Fibroblast of lung (primary cell): ENCODE results near the gene TMEM97. TPM values are rescaled to one million over a fixed set of nuclear protein-coding genes. Genes with fewer than 3 reads are reported as not detected.

ENCODE experiments used
- DNase-seq, 2 donors: peaks; one replicate each; pipeline versions ENCODE4 v3.0.0 to v3.0.0-alpha.2; 2010; ENCODE audit warnings: low read depth in 2 of 2
- H2AFZ ChIP-seq: 2 replicates; pipeline ENCODE4 v1.5.1; 2012; ENCODE audit warnings: low read length, control low read depth, inconsistent platforms
- H3K27ac ChIP-seq: 2 replicates; pipeline ENCODE4 v1.5.1; 2011; ENCODE audit warnings: low read length, control low read depth; ENCODE audit not compliant: insufficient read depth
- H3K27me3 ChIP-seq: 2 replicates; pipeline ENCODE4 v1.5.1; 2011; ENCODE audit warnings: mild to moderate bottlenecking, low read length; ENCODE audit not compliant: control insufficient read depth, insufficient read depth
- H3K36me3 ChIP-seq: 2 replicates; pipeline ENCODE4 v1.5.1; 2011; ENCODE audit warnings: low read length; ENCODE audit not compliant: control insufficient read depth, insufficient read depth
- H3K4me1 ChIP-seq: 2 replicates; pipeline ENCODE4 v1.5.1; 2011; ENCODE audit warnings: low read length; ENCODE audit not compliant: control insufficient read depth, insufficient read depth; ENCODE audit errors: extremely low read depth
- H3K4me2 ChIP-seq: 2 replicates; pipeline ENCODE4 v1.5.1; 2011; ENCODE audit warnings: low read length, control low read depth; ENCODE audit not compliant: insufficient read depth; ENCODE audit errors: extremely low read depth
- H3K4me3 ChIP-seq, 4 experiments: fragments of 200-600 bp in 1 of 4; sonication (generic) in 1 of 4; replicated peaks in 1 of 4; 2 replicates each; pipeline ENCODE4 v1.5.1; 2011 to 2016; ENCODE audit warnings: low read length in 4 of 4, low read depth in 3 of 4, mild to moderate bottlenecking in 3 of 4, control low read depth in 2 of 4, inconsistent platforms in 1 of 4, mixed read lengths in 1 of 4; ENCODE audit not compliant: insufficient read depth in 1 of 4; ENCODE audit errors: control extremely low read depth in 1 of 4
- H3K79me2 ChIP-seq: 2 replicates; pipeline ENCODE4 v1.5.1; 2012; ENCODE audit warnings: mild to moderate bottlenecking, low read length, inconsistent platforms; ENCODE audit not compliant: control insufficient read depth, insufficient read depth
- H3K9ac ChIP-seq: 2 replicates; pipeline ENCODE4 v1.5.1; 2011; ENCODE audit warnings: mild to moderate bottlenecking, low read length, control low read depth; ENCODE audit not compliant: insufficient read depth
- H3K9me3 ChIP-seq: 2 replicates; pipeline ENCODE4 v1.5.1; 2012; ENCODE audit warnings: low read depth, low read length; ENCODE audit not compliant: control insufficient read depth, insufficient read depth
- H4K20me1 ChIP-seq: 2 replicates; pipeline ENCODE4 v1.5.1; 2011; ENCODE audit warnings: low read length; ENCODE audit not compliant: control insufficient read depth, insufficient read depth; ENCODE audit errors: extremely low read depth
- CTCF ChIP-seq, 2 donors: IDR thresholded peaks in 1 of 2; conservative IDR thresholded peaks in 1 of 2; 1 replicate in 1 of 2; 2 replicates in 1 of 2; pipeline ENCODE4 v1.5.1; 2011 to 2012; ENCODE audit warnings: low read length in 2 of 2, control low read depth in 1 of 2, inconsistent platforms in 1 of 2, low read depth in 1 of 2, mild to moderate bottlenecking in 1 of 2
- EZH2 ChIP-seq: IDR thresholded peaks from 2 replicates; pipeline ENCODE4 v1.5.1; 2012; ENCODE audit warnings: low read length, control low read depth, mild to moderate bottlenecking; ENCODE audit errors: missing control alignments
- polyA plus RNA-seq, 2 donors: library from polyadenylated mRNA; depleted of rRNA in 1 of 2; stranded (reverse) in 1 of 2; unstranded in 1 of 2; fragments of >200 nt; gene quantifications; 2 replicates each; pipeline ENCODE4 v1.2.1, GENCODE V29; 2011 to 2012; ENCODE audit warnings: missing spikeins in 1 of 2
- total RNA-seq: library from RNA; depleted of rRNA; stranded (reverse); fragments of >200 nt; gene quantifications from 2 replicates; pipeline ENCODE4 v1.2.1, GENCODE V29; 2014

Gene TMEM97
- total and polyA plus RNA-seq, 2 donors (not counting 1 experiment from before 2014, with no cell fraction given), result 34.4 to 43.6 TPM

GRCh38 chr17:28306954-28307401 is 12.0 kb upstream of the TMEM97 start:
- DNase-seq, result no peak
- TF ChIP-seq EZH2, result no peak
- TF ChIP-seq CTCF (conservative IDR thresholded peaks at IDR 0.05 in 1 of 2, IDR thresholded peaks at IDR 0.05 in 1 of 2; ENCODE audit: low read depth in 1 of 2, low read length in 2 of 2), result no peak

GRCh38 chr17:28313841-28314240 is 5.2 kb upstream of the TMEM97 start:
- no peaks in the 10 kb centered on the region for H4K20me1 ChIP-seq
- TF ChIP-seq CTCF (conservative IDR thresholded peaks at IDR 0.05 in 1 of 2, IDR thresholded peaks at IDR 0.05 in 1 of 2; ENCODE audit: low read depth in 1 of 2, low read length in 2 of 2) (no peak), EZH2 (no peak)
- no peak overlapping the region for H3K9ac ChIP-seq
- no peaks in the 10 kb centered on the region for H3K27me3 ChIP-seq
- no peak overlapping the region for H3K27ac ChIP-seq
- DNase-seq, result no peak
- H3K79me2 ChIP-seq, result no peaks in the 10 kb centered on the region
- no peaks in the 10 kb centered on the region for H3K9me3 ChIP-seq
- no peak overlapping the region for H3K4me3 ChIP-seq
- H2AFZ ChIP-seq, result no peak overlapping the region
- H3K36me3 ChIP-seq, result no peaks in the 10 kb centered on the region
- H3K4me2 ChIP-seq, result no peak overlapping the region
- H3K4me1 ChIP-seq, result peaks cover 7% of the 10 kb centered on the region

More at GRCh38 chr17:28306954-28307401, 12.0 kb upstream of the TMEM97 start:
- no peaks in the 10 kb centered on the region for H3K9me3 ChIP-seq
- H3K27ac ChIP-seq, result no peak overlapping the region
- peaks cover 7% of the 10 kb centered on the region for H3K27me3 ChIP-seq
- no peak overlapping the region for H2AFZ ChIP-seq
- H3K4me1 ChIP-seq, result no peaks in the 10 kb centered on the region
- no peaks in the 10 kb centered on the region for H3K79me2 ChIP-seq
- H3K4me3 ChIP-seq, result no peak overlapping the region
- H3K36me3 ChIP-seq, result no peaks in the 10 kb centered on the region
- no peak overlapping the region for H3K4me2 ChIP-seq
- no peak overlapping the region for H3K9ac ChIP-seq
- no peaks in the 10 kb centered on the region for H4K20me1 ChIP-seq

GRCh38 chr17:28315846-28316705 is 2.9 kb upstream of the TMEM97 start:
- no peaks in the 10 kb centered on the region for H3K9me3 ChIP-seq

More at GRCh38 chr17:28315846-28316705, 2.9 kb upstream of the TMEM97 start:
- H3K36me3 ChIP-seq, result no peaks in the 10 kb centered on the region
- TF ChIP-seq CTCF (conservative IDR thresholded peaks at IDR 0.05 in 1 of 2, IDR thresholded peaks at IDR 0.05 in 1 of 2; ENCODE audit: low read depth in 1 of 2, low read length in 2 of 2) (no peak), EZH2 (no peak)
- no peaks in the 10 kb centered on the region for H4K20me1 ChIP-seq
- H3K9ac ChIP-seq, result no peak overlapping the region
- H2AFZ ChIP-seq, result no peak overlapping the region
- DNase-seq, result no peak
- H3K27ac ChIP-seq, result no peak overlapping the region
- no peaks in the 10 kb centered on the region for H3K27me3 ChIP-seq
- no peaks in the 10 kb centered on the region for H3K79me2 ChIP-seq
- peaks cover 11% of the 10 kb centered on the region for H3K4me1 ChIP-seq
- H3K4me3 ChIP-seq, result no peak overlapping the region
- no peak overlapping the region for H3K4me2 ChIP-seq
